HT1080 (cell line): ENCODE results near the gene CDH23. TPM values are rescaled to one million over a fixed set of nuclear protein-coding genes. Genes with fewer than 3 reads are reported as not detected.

Experiments
- DNase-seq: peaks from one replicate; pipeline ENCODE4 v3.0.0-alpha.2; 2015; ENCODE audit warnings: low read depth
- total RNA-seq: library from RNA; depleted of rRNA; stranded (reverse); fragments of >200 nt; shearing (Covaris generic); gene quantifications from 2 replicates; pipeline ENCODE4 v1.2.3, GENCODE V29; 2014

CDH23 gene
- total RNA-seq, 1 experiment from 2014 or later: 0.23 TPM

DNA sequence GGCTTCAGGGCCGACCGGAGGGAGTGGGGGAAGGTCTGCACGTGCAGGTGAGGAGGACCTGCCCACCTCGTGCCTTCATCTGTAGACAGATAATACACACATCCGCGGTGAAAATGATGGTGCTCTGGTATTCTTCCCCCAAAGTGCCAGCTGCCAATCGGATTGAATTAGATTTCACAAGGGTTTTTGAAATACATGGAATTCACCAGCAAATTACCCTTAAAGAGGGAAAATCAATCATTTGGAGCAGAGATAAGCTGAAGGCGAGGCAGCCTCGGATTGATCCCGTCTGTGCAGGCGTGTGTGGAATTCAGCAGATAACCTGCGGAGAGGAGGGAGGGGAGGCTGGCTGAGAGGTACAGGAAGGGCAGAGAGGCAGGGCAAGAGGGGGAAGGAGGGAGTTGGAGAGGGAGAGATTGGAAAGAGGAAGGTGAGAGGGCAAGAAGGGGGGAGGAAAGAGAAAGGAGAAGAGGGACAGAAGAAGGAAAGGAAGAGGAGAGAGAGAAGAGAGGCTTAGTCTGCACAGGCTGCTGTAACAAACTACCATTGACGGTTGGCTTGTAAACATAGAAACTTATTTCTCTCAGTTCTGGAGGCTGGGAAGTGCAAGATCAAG lies 238.6 kb downstream of the CDH23 start:
- DNase-seq: no peak

DNA sequence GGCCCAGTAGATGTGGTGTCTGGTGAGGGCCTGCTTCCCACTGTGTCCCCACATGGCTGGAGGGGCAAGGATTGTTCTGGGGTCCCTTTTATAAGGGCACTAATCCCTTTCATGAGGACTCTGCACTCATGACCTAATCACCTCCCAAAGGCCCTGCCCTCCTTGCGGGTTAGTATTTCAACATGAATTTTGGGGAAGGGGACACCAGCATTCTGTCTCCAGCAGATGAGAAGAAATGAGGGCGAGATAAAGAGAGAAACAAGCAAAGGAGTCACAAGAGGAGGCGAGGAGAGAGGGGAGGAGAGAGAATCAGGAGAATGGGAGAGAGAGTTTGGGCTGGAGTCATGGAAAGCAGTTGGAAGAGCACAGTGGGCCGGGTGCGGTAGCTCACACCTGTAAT lies 239.1 kb downstream of the CDH23 start:
- DNase-seq: no peak

DNA sequence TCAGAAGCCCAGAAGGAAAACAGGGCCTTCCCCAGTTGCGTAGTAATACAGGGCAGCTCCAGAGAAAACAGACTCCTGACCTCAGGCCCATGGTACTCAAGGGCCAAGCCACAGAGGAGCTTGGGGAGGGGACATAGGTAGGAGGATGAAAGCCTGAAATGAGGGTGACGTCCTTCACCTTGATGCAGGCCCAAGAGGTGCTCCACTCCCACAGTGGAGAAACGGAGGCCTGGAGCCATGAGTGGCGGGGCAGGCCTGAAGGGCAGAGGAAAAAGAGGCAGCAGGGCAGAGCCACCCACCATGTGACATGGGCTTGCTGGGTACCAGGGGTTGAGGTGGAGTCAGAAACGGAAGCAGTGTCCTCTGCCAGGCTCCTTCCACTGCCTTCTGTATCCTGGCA lies 239.9 kb downstream of the CDH23 start:
- no peak for DNase-seq

DNA sequence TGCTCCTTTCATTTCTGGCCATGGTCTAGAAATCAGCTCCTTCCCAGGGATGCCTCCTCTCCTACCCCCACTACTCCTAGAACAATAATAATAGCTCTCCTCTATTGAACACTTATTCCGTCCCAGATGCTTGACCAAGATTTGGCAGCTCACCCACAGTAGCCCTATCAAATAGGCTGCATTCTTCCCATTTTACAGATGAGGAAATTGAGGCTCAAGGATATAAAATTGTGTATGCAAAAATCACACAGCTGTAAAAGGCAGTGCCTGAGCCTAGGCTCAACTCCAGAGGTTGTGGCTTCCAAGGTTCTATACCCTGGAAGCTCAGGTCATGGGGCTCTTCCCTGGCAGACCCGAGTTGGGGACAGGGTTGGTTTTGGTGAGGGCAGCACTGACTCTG lies 240.6 kb downstream of the CDH23 start:
- DNase-seq: no peak

DNA sequence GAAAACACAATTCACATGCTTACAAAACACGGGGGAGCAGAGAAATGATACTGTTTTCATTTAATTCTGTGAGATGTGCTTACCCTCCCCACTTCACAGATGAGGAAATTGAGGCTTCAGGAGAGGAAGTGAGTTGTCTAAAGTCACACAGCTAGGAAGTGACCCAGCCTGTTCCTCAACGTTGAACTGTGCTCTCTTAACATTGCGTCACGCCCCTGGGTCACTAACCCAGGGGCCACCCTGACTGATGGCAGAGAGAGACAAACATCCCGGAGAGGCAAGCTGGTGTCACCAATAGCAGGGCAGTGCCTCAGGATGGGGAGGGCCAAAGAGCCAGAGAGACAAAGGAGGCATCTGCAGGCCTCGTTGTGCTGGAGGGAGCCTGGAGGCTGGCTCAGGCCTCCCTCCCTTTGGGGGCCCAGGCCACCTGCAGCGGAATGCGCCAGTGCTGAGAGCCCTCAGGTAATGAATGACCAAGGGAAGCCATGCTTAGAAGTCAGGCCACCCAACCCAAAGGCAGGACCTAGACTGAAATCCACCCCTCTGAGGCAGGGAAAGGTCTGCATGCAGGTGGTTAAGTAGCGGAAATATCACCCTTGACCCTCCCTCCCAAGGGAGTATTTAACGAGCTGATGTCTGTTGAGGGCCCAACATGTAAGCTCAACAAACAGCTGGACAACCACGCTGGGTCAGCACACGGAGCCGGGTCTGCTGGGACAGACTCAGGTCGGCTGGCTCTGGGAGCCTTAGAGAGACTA lies 241.5 kb downstream of the CDH23 start:
- no peak for DNase-seq

DNA sequence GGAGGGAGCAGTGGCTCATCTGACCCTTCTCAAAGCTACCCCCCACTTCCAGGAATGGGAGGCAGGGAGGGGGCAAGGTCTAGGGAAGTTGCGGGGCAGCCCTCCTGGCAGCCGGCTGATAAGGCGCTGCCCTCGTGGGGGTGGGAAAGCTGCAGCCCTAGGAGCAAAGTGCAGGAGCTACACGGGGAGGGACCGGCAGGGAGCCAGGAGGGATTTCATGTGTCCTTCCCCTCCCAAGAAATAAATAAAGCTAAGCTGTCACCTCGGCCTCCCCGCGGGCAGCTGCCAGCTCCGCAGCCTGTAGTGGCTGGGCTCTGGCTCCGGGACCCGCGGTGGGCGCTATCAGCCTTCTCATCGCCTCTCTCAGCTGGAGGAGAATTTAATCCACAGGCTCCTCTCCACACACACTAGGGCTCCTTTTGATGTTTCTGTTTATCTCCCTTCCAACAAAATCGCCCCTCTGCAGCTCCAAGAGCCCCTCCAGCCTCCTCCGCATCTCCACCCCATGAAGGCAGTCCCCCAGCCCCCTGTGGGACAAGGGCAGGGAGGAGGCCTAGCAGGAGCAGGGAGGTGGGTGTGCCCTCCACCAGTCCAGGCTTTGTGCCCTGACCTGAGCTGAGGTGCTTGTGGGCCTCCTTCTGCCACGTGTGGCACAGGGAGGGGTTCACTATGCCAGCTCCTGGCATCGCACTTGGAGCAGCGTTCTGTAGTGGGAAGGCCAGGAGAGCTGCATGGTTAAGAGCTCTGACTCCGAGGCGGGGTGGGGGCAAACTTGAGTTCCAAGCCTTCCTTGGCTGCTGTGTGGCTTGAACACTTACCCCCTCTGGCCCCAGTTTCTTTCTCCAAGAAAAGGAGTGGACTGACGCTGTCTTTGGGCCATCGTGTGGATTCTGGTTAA lies 242.4 kb downstream of the CDH23 start:
- DNase-seq: no peak

- no peak for DNase-seq
Measured at GRCh38 chr10:71640607-71641006, 243.9 kb downstream of the CDH23 start.

DNA sequence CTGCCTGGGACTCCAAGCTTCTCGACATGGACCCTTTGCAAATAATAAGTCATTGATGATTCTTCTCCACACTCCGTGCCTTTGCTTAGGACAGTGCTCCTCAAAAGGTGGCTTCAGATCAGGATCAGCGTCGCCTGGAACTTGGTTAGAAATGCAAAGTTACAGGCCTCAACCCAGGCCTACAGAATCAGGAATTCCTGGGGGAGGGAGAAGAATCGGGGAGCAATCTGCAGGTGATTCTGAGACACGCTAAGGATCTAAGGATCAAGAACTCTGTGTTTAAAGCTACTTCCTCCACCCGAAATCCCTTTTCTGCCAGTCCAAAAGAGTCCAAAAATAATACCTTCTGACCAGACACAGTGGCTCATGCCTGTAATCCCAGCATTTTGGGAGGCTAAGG lies 244.7 kb downstream of the CDH23 start:
- no peak for DNase-seq

GRCh38 chr10:71641986-71642385 lies 245.3 kb downstream of the CDH23 start:
- no peak for DNase-seq

DNA sequence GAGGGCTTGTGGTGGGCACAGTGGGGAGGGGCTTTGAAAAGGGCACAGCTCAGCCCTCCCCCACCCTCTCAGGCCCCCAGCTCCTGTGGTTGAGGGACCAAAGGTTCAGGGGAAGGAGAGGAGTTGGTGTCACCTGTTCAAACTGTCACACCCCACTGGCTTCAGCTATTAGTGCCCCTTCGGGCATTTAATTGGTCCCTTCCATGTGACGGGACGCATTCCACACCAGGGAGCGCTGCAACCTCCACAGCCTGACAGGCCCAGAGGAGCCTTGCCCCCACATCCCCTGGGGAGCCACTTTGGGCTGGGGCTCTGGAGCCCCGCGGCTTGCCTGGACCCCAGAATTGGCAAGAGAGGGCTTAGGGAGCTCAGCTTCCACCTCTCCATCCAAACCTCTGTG lies 247.2 kb downstream of the CDH23 start:
- no peak for DNase-seq

GRCh38 chr10:71644307-71645180 lies 247.8 kb downstream of the CDH23 start:
- DNase-seq: no peak

GRCh38 chr10:71645185-71645584 lies 248.5 kb downstream of the CDH23 start:
- no peak for DNase-seq

- DNase-seq: no peak
Measured at GRCh38 chr10:71646037-71646436, 249.3 kb downstream of the CDH23 start.

DNA sequence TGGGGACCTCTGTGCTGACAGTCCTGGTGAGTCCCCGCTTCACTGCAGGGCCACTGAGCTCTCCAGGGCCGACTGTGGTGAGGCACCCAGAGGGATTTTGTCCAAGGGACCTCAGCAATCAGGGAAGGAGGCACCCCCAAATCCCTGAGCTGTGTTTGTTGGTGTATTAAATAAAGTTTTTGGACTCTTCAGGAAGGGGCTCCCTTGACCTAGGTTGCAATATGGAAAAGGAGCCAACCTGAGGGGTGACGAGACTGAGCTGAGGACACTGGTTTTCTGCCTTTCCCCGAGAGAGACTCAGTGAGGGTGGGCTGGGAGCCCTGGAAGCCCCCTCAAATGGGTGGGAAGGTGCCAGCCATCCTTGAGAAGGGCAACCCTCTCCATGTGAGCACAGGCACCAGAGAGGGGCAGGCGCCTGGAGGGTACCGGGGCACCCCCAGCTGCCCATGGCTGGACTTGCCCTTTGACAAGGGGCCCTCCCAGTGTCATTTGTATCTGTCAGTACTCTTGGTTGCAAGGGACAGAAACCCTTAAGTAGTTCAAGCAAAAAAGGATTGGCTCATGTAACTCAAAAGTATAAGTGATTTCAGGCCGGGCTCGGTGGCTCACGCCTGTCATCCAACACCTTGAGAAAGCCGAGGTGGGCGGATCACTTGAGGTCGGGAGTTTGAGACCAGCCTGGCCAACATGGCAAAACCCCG lies 250.0 kb downstream of the CDH23 start:
- no peak for DNase-seq

DNA sequence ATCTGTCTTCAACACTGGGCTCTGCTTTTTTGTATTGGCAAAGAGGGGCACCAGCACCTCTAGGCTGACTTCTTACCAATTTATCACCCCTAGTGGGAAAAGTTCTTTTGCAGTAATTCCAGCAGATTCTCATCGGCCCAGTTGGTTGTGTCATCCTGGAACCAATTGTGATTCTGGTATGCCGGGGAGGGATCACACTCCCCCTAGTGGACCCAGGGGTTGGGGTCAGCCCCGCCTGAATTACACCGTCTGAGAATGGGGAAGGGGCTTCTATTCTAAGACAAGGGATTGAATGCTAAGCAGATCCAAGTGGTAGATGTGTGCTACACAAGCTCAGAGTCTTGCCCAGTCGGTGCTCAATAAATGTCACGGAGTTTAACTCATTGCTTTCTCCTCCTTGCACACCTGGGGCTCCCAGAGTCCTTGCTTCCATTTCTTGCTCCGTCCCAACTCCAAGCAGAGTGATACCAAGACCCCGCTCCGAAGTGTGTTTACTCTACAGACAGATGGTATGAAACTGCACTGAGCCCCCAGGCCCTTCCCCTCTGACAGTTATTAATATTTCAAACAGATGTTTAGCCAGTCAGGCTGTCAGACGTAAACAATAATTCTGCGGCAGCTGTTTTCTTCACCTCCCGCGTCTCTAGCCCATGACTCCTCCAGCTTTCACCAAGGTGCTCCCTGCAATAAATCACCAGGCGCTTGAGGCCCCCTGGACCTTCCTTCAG lies 251.0 kb downstream of the CDH23 start:
- DNase-seq: no peak

DNA sequence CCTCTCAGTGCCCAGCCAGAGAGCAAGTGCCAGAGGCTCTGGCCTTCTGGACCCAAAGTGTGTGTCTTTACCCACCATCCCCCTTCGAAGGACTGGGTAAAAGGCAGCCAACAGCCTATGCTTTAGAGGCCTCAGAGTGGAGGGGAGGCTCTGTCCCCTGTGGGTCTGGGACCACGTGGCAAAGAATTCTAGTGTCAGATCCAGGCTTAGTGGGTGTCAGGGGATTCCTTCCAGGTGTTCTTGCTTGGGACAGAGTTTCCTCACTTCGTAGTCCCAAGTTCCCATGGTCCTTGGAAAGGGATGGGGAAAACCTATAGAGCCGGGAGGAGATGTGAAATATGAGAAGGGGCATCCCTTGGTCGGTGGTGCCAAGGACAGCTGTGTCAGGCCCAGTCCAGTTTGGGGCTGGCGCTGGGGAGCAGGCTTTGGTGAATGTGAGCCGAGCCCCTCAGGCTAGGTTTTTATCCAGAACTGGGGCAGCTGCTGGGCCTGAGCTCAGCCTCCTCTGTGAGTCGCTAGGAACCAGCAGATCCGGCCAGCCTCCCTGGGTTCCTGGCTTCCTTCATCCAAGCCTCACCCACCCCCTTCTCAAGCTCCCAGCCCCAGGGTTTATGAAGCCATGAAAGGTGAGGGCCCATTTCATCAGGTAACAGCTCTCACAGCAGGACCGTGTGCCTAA lies 251.7 kb downstream of the CDH23 start:
- no peak for DNase-seq

DNA sequence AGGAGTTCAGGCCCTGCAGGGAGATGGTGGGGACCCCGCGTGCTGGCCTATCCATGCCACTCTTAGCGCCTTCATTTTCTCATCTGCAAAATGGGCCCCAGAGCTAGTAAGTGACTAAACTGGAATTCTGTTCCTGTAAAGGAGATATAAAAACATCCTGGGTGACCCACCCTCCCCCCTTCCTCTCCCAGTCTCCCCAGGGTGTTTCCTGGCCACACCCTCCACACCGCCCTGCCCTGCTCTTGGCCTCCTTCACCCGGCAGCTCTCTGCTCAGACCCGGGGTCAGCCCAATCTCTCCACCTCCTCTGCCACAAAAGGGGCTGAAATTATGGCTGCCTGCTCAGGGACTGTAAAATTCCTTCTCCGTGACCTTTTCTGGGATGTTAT lies 252.2 kb downstream of the CDH23 start:
- DNase-seq: no peak

DNA sequence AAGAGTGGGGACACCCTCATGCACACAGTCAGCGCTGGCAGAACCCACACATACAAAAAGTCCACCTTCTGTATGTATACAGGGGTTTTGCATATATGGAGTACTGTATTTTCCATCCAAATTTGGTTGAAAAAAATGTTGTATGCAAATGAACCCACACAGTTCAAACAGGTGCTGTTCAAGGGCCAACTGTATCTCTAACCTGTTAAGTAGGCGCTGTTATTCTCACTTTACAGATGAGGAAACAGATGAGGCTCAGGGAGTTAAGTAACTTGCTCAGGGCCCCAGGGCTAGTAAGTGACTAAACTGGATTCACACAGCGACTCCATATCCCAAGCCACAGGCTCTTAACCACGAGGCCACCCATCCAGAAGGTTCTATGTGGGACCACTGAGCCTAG lies 252.9 kb downstream of the CDH23 start:
- DNase-seq: no peak

GRCh38 chr10:71650397-71650796 lies 253.7 kb downstream of the CDH23 start:
- DNase-seq: no peak
